ENCODE data around the gene POLR3A.

- TF ChIP-seq POLR2A (IDR thresholded peaks at IDR 0.05) (no peak), POLR2AphosphoS5 (IDR thresholded peaks at IDR 0.05) (no peak), CTCF (IDR thresholded peaks at IDR 0.05) (no peak)
Observed at GRCh38 chr10:77971804-77972144, 57.5 kb downstream of the POLR3A start.

Measured in prostate gland (tissue), 2 donors.